ENCODE measurements around the gene LLGL1.

Gene LLGL1

DNA sequence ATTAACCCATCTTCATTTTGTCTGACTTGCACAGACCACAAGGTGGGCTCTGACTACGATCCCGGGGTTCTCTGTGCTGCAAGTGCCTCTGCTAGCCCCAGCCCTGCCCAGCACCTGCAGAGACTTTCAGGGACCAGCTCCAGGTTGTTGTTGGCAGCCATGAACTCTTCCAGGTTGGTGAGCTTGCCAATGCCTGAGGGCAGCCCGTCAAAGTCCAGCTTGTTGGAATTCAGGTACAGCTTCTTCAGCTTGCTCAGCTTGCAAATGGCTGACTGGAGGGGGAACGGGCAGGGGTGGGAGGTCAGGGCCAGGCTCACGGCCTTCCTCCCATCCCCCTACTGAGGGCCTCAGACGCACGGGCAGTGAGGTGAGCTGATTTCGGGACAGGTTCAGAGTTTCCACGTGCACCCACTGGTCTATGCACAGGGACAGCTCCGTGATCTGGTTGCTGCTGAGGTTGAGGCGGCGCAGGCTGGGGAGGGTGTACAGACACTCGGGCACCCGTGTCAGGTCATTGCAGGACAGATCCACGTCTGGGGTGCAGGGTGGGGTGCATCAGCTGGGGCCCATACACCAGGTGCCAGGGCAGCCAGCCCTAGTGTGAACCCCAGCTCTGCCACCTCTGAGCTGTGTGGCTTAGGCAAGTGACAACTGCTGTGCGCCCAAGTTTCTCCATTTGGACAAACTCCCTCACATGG lies 27.9 kb downstream of the LLGL1 start:
- no peak for DNase-seq (ENCODE audit: low read depth)

DNA sequence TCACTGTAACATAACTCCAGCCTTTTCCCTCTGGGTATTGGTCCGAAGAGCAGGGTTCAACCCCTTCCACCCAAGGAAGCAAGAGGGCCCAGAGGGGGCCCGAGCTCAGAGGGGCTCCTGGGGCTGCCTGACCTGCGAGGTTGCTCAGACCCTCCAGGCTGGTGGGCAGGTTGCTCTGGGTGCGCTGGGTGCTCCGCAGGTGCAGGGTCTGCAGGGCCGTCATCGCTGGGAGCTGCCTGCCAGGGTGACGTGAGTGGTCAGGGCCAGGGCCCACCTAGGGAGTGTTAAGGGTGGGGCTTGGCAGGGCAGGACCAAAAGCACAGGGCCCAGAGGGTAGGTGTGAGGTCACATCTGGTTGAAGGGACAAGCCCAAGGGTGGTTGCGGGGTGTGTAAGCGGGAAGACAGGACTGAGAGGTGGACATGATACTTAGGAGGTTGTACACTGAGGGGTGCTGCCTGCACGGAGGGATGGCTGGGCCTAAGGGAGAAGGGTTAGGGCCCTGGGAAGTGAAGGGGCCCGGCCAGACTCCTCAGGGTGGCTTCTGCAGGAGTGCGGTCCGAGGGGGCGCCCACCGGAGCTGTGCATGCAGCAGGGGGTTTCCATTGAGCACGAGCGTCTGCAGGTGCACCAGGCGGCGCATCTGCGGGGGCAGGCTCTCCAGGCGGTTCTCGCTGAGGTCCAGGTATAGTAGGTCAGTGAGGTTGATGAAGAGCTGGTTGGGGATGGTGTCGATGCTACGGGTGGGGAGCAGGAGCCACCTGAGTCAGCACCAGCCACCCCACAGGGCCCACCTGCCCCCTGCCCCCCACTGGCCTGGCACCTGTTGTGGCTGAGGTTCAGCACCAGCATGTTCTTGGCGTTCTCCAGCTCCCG lies 28.7 kb downstream of the LLGL1 start:
- DNase-seq (ENCODE audit: low read depth), result no peak

DNA sequence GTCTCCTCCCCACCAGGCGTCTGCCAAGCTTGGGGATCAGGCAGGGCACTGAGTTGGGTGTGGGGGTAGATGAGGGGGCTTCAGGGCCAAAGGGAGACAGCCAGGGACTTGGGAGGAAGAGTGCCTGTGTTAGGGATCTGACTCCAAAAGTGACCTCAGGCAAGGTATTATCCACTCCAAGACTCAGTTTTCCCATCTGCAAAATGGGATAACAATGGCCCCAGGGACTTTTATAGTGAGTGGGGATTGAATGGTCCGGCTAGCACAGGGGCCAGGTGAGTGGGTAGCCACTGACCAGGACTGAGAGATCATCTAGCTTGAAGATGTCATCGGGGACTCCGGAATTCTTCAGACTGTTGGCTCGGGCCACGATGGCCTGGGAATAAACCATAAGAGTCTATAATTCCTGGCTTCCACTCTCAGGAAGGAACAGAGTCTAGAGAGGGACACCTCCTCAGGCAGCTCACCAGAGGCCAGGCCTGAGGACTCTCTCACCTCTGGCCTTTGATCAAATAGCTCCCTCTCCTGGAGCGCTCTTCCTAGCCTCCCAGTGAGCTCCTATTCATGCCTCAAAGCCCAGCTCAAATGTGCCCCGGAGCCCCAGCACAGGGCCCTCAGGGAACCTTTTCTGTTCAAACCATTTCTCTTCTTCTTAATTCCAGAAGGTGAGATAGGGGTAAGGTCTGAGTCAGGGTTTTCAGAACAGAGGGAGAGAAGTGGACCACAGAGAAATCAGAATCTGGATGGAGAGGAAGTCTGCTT lies 29.6 kb downstream of the LLGL1 start:
- DNase-seq (ENCODE audit: low read depth), result no peak

DNA sequence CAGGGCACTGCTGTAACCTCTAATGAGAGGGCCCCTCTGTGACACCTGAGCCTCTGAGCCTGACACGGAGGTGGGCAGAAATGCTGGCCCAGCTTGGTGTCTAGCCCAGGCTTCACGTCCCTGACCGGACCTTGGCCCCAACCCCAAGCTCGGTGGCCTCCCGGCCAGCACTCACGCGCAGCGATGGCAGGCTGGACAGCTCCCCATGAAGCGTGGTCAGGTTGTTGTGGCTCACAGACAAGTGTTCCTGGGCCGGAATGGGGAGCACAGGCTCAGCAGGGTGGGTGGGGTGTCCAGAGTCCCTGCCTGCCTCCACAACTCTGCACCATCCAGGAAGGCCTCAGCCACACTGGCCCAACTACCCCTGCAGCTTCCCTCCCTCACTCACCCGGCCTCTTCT lies 30.9 kb downstream of the LLGL1 start:
- DNase-seq (ENCODE audit: low read depth), result no peak

DNA sequence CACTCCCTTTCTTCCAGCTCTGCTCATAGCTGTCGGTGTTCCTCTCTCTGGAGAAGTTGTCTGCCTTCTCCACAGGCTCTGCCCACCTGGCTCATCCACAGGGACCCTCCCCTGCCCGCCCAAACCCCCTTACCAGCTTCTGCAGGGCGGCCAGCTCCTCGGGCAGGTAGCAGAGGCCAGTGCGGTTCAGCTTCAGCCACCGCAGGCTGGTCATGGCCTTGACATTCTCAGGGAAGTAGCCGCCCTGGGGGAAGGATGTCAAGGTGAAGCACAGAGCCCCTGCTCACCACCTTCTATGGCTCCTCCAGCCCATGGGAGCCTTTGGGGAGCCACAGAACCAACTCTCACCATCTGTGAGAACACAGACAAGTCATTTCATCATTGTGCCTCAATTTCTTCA lies 31.3 kb downstream of the LLGL1 start:
- no peak for DNase-seq (ENCODE audit: low read depth)

DNA sequence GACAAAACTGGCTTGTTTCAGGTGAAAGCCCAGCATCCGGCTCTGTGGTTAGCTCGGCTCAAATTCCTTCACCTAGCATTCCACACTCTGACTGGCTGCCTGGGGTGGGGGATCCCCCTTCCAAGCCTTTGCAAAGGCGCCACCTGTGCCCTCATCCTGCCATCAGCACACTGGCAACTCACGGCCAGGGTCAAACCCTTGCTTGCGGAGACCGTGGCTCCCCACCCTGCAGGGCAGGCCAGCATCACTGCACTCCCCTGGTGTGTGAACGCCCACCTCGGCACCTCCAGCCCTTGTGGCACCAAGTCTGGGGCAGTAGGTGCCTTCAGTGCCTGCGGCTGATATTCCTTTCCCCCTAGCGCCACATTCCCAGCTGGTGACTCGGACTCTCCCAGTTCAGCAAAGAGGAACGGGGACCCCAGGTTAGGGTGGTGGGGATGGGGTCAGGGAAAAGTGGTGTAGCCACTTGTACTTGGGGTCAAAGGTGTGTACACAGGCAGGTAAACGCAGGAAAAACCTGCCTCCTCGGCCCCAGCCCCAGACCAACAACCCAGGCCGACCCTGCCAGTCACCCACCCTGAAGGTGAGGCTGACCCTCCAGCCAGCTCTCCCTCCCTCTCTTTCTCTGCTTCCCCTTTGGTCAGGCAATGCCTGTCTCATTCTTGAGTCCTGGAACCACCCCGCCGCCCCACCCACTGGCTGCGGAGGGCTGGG lies 32.0 kb downstream of the LLGL1 start:
- no peak for DNase-seq (ENCODE audit: low read depth)

DNA sequence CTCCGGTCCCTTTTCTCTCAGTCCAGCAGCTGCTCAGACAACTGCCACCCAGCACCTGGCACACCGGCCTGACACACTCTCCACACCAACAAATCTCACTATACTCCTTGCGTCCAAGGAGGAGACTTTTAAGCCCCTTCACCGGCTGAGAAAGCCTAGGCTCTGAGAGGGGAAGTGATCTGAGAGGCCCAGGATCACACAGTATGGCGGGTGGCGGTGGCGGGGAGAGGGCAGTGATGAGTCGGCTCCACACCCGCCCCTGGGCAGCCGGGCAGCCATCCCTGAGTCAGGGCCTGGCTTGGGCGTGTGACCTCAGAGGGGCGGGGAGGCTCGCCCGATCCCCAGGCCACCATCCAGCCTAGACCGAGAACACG lies 32.5 kb downstream of the LLGL1 start:
- DNase-seq (ENCODE audit: low read depth), result peak; percentile 65

DNA sequence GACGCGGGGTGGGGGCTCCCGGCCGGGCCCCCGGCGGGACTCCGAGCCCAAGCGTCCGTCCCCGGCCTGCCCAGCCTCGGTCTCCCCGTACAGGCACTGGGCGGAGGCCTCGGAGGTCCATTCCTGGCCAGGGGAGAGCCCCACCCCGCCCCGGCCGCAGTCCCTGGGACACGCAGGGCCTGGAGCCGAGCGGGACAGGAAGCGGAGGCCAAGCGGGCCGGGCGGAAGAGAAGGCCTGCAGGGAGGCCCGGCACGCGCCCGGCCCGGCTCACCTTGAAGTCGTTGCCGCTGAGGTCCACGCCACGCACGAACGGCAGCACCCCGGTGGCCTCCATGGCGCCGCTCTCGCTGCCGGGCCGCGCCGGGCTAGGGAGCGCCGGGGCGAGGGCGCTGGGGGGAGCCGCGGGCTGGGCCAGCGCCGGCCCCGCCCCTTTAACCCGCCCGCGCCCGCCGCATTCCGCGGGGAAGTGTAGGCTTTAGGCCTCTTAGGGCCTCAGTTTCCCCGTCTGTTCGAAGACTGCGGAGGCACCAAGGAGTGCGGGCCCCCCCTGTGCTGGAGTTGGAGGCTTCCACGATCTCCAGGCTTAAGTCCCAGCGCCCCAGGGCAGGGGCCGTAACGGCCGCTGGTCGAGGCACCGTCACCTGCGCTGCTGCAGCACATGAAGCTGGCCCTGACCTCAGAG lies 33.1 kb downstream of the LLGL1 start, which contains the start of gene FLII:
Gene FLII, minus strand, starts transcription at position 383 of the 683 bp plus-strand sequence. Its CDS starts 48 bp downstream, at position 335.
- peak; percentile 28 for DNase-seq (ENCODE audit: low read depth)

DNA sequence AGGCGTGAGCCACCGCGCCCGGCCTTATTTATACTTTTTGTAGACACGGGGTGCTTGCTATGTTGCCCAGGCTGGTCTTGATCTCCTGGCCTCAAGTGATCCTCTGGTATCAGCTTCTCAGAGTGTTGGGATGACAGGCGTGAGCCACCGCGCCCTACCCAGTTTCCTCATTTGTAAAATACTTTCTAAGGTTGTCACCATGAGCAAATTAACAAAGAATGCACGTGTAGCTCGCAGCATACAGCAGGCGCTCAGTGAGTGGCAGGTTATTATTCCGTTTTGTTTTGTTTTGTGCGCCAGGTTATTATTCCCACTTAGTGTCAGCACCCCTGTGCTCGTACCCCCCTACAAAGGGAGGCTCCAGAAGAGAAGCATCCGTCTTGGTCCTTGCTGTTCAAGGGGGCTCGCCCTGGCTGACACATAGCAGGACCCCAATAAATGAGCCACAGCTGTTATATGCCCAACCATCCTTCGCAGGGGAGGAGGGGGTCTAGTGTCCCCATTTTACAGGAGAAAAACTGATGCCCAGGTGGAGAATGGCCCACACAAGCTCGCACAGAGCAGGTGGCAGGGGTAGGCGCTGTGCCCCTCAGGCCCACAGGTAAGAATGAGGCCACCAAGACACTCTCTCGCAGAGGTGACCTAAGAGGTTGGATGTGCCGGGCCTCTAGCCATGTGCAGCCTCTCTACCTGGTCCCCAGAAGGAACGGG lies 34.3 kb downstream of the LLGL1 start:
- DNase-seq (ENCODE audit: low read depth), result no peak

DNA sequence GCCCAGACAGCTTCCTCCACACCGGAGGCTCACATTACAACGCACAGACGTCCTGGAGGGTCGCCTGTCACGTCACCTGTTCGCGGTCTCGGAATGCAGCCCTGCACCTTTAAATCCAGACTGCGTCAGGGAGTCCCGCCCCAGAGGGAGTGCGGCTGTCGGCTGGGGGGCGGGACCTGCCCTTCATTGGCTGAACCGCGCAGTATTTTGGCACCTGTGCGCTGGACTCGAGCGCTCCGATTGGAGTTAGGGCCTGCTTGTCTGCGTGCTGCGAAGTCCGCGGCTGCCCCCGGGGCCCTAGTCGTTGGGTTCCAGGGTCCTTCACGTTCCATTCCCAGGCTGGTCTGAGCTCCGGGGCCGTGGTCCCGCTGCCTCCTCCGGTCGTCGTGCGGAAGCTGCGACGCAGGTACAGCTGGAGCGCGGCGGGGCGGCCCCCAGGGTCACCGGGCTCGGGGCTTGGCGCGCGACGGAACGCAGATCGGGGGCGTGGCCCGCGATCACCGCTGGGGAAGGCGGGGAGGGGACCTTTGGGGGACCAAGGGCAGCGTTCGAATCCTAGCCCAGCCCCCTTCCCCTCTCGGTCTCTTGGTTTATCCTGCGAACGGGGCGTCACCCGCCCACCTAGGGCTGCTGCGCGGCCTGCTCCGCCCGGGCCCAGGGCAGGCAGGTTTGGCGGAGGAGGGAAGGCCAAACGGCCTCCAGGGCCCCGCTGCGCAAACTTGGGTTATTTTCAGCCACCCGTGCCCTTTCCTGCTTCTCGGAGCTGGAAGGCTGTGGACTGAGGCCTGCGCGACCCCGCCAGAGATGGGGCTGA lies 35.1 kb downstream of the LLGL1 start, which contains the start of gene MIEF2:
Gene MIEF2, plus strand, starts transcription at position 331 of the 814 bp plus-strand sequence. CDS start 2,059 bp downstream, outside the sequence.
- peak; percentile 83 for DNase-seq (ENCODE audit: low read depth)

DNA sequence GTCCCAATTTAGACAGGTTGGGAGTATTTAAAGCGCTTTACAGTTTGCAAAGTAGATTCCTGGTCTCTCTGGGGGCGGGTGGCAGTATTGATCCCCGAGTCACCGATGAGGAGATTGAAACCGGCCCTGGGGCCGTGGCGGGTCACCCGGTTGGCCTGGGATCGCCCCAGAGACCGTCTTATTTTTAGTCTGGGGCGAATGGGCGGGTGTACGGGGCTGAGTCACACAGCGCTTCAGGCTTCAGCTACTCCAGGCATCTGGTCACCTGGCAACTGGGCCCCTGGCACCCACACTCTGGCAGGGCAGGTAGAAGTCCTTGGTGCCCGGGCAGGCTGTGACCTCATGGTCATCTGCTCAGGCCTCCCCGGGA lies 35.7 kb downstream of the LLGL1 start:
- DNase-seq (ENCODE audit: low read depth), result peak; percentile 21

DNA sequence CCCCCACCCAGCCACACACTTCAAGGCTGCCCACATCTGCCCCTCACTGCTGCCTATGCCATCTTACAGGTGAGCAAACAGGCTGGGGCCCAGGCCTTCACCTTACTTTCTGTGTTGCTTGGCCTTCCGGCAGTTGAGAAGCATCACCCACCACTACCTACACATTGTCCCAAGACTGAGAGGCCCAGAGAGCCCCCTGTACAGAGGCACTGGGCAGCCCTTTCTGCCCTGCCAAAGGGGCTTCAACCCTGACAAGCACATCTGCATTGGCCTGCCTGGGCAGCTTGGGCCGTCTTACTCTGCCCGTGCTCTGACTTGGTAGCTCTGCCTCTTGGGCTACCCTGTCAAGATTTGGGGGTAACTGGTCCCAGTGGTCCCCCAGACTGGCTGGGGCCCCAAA lies 36.2 kb downstream of the LLGL1 start:
- DNase-seq (ENCODE audit: low read depth), result no peak

DNA sequence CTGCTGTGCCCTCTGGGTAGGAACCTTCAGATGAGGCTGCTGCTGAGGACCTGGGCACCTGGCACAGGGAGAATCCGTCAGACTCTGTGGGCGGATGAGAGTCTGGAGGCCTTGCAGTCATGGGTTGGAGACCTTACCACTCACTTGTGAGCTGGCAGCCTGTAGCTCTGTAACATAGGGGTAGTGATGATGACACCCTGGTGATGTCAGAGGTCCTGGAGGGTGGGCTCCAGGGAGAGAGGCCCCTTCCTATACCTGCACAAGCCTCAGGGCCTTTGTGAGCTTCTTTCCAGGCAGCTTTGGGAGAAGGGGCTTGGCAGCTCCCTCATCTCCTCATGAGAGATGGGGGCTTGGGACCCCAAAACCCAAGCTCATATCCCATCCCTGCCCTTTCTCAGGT lies 36.7 kb downstream of the LLGL1 start:
- no peak for DNase-seq (ENCODE audit: low read depth)

DNA sequence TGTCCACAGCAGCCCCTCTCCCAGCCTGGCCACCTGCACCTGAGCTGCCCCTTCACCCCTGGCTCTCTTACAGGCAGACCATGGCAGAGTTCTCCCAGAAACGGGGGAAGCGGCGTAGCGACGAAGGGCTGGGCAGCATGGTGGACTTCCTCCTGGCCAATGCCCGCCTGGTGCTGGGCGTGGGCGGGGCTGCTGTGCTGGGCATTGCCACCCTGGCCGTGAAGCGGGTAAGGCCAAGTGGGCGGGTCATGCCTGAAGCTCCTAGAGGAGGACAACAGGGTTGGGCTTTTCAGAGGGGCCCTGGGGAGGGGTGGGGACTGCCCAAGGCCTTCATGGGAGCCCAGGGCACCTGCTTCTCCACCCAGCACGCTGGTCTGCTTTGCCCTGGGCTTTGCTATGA lies 37.2 kb downstream of the LLGL1 start:
- DNase-seq (ENCODE audit: low read depth), result no peak

DNA sequence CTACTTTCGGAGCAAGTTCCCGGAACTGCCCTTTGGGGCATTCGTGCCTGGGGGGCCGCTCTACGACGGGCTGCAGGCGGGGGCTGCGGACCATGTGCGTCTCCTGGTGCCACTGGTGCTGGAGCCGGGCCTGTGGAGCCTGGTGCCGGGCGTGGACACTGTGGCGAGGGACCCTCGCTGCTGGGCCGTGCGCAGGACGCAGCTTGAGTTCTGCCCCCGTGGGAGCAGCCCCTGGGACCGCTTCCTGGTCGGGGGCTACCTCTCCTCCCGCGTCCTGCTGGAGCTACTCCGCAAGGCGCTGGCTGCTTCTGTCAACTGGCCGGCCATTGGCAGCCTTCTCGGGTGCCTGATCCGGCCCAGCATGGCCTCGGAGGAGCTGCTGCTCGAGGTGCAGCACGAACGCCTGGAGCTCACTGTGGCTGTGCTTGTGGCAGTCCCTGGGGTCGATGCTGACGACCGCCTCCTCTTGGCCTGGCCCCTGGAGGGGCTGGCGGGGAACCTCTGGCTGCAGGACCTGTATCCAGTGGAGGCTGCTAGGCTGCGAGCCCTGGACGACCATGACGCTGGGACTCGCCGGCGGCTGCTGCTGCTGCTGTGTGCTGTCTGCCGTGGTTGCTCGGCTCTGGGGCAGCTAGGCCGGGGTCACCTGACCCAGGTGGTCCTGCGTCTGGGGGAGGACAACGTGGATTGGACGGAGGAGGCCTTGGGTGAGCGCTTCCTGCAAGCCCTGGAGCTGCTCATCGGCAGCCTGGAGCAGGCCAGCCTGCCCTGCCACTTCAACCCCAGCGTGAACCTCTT lies 38.6 kb downstream of the LLGL1 start:
- DNase-seq (ENCODE audit: low read depth), result no peak

DNA sequence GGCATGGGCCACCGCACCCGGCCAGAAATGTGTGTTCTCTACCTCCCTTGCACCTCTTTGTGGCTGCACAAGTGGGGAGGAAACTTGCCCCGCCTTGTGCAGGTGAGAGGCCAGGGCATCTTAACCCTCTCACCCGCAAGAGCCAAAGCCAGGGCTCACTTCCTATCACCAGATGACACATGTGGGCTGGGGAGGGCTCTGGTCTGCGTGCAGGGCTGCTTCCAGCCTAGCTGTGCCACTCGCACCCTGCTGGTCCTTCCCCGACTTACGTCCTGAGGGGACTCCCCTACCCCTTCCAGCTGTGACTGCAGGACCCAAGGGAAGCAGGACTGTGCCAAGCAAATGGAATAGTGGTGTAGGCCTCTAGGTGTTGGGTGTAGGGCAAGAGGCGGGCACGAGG lies 41.9 kb downstream of the LLGL1 start:
- DNase-seq (ENCODE audit: low read depth), result no peak

DNA sequence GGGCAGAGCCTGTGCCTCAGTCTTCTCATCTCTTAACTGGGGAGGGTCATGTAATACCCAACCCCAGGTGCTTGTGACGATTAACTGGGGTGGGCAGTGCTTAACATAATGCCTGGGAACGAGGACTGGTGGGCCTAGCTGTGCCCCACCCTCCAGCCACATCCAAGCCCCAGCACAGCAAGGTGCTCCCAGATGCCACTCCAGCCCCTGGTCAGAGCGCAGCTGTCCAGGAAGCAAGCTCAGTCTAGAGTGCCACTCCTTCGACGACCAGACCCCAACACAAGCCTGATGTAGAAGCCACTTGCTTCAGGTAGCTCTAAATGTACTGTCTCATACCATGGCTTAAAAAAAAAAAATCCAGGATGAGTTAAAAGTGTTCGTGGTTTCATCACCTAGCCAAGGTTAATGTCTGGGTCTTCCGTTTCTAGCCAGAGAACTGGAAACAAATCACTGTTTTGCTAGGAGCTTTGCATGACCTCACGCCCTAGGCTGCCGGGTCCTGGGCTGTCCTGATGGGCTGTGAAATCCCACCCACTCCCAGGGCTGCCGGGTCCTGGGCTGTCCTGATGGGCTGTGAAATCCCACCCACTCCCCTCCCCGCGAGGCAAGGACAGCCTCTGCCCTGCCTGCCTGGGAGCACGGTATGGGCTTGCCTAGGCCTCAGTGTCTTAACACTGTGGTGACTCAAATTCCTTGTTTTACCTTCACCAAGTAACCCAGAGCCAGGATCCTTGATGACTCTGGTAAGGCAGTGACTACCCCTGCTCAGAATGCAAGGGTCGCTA lies 42.7 kb downstream of the LLGL1 start:
- DNase-seq (ENCODE audit: low read depth), result no peak
